Stomach (tissue), 9 donors: ENCODE data around the gene LRMDA. TPM values are rescaled to one million over a fixed set of nuclear protein-coding genes. Genes with fewer than 3 reads are reported as not detected.

Experiments
- DNase-seq, 2 donors: peaks; one replicate each; pipeline versions ENCODE4 v3.0.0 to v3.0.0-alpha.2; 2013 to 2019
- H3K27ac ChIP-seq, 5 donors: fragments of 200-600 bp in 4 of 5; sonication (generic) in 4 of 5; one replicate each; pipeline ENCODE4 v1.5.1; 2013 to 2019; ENCODE audit warnings: mild to moderate bottlenecking in 1 of 5, moderate library complexity in 1 of 5
- H3K27me3 ChIP-seq, 3 donors: fragments of 200-600 bp; sonication (generic); one replicate each; pipeline ENCODE4 v1.5.1; 2017 to 2019; ENCODE audit warnings: mixed run types in 1 of 3
- H3K36me3 ChIP-seq, 4 donors: fragments of 200-600 bp; sonication (generic); 1 replicate in 3 of 4; 2 replicates in 1 of 4; pipeline ENCODE4 v1.5.1; 2016 to 2019
- H3K4me1 ChIP-seq, 4 donors: fragments of 200-600 bp; sonication (generic); one replicate each; pipeline ENCODE4 v1.5.1; 2016 to 2019
- H3K4me3 ChIP-seq, 4 donors: fragments of 200-600 bp; sonication (generic) in 3 of 4; one replicate each; pipeline ENCODE4 v1.5.1; 2016 to 2019; ENCODE audit warnings: mild to moderate bottlenecking in 1 of 4
- H3K9me3 ChIP-seq, 4 donors: fragments of 200-600 bp; sonication (generic); one replicate each; pipeline ENCODE4 v1.5.1; 2016 to 2019
- CTCF ChIP-seq, 7 experiments: fragments of 450-650 bp in 4 of 7; fragments of 200-600 bp in 3 of 7; sonication (generic) in 3 of 7; IDR thresholded peaks; one replicate each; pipeline ENCODE4 v1.5.1; 2016 to 2019; ENCODE audit warnings: antibody characterized with exemption in 7 of 7, control low read depth in 2 of 7, mild to moderate bottlenecking in 1 of 7
- EP300 ChIP-seq: sonication (generic); formaldehyde crosslinking; IDR thresholded peaks from one replicate; pipeline ENCODE4 v1.6.1; 2017; ENCODE audit warnings: antibody characterized with exemption
- POLR2A ChIP-seq, 4 donors: fragments of 450-650 bp; IDR thresholded peaks; one replicate each; pipeline ENCODE4 v1.6.1; 2016; ENCODE audit warnings: antibody characterized with exemption in 4 of 4, control low read depth in 2 of 4, mild to moderate bottlenecking in 1 of 4, moderate library complexity in 1 of 4
- POLR2AphosphoS5 ChIP-seq, 3 donors: sonication (generic); formaldehyde crosslinking; IDR thresholded peaks; one replicate each; pipeline ENCODE4 v1.6.1; 2016; ENCODE audit warnings: antibody characterized with exemption in 3 of 3
- WGBS, 5 donors: extraction: QIAGEN DNeasy Blood & Tissue Kit in 3 of 5; methylation state at CpG; one replicate each; pipeline versions ENCODE4 v1.1.5 to v1.1.7; 2013 to 2018; 5-methylcytosine and 5-hydroxymethylcytosine counted together
- intact Hi-C: fragments of 100-400 bp; cut with DNase I; formaldehyde crosslinking; loops from one replicate; pipeline ENCODE4 v1.15.1; 2023; ENCODE audit warnings: low total_unique reads
- polyA plus RNA-seq, 3 donors: library from polyadenylated mRNA; stranded (reverse); fragments of 200-250 nt; gene quantifications; one replicate each; pipeline ENCODE4 v1.2.3, GENCODE V29; 2013
- total RNA-seq, 5 donors: library from RNA; depleted of rRNA; stranded (reverse); fragments of >200 nt; gene quantifications; one replicate each; pipeline versions ENCODE4 v1.1.0 to v1.2.3, GENCODE V29; 2014 to 2016
- donor health status: healthy with polysubstance abuse.
- donor health status: Bipolar disorder and iron deficiency.
- donor health status: healthy.

LRMDA gene
- total and polyA plus RNA-seq, 8 donors = 1.3 to 30.2 (median 13.6) TPM; not detected in 1

- H3K36me3 ChIP-seq = no peaks in the 10 kb centered on the region
- DNase-seq = peak; percentile 88 to 92
- no peaks in the 10 kb centered on the region for H3K27me3 ChIP-seq
- peaks cover 0 to 27% (median 6%) of the 10 kb centered on the region in 4 donors for H3K4me1 ChIP-seq
- TF ChIP-seq CTCF (IDR thresholded peaks at IDR 0.05) (peak in 5 of 7 experiments; percentile 62 to 80 (median 80)), EP300 (no peak)
- no peaks in the 10 kb centered on the region for H3K9me3 ChIP-seq
- intact Hi-C loops = no loop called here
- H3K27ac ChIP-seq = no peak overlapping the region
- H3K4me3 ChIP-seq = no peak overlapping the region
- WGBS, 5 donors = 28 to 35% (median 34%) methylated on average over 11 of the region's 11 CpGs
Observed at GRCh38 chr10:76547352-76547972, 1116.0 kb downstream of the LRMDA start.

GRCh38 chr10:76548716-76549115, 1117.3 kb downstream of the LRMDA start:
- intact Hi-C loops = no loop called here
- H3K4me3 ChIP-seq = no peak overlapping the region
- peaks cover 0 to 28% (median 6%) of the 10 kb centered on the region in 4 donors for H3K4me1 ChIP-seq
- H3K9me3 ChIP-seq = no peaks in the 10 kb centered on the region
- no peak for DNase-seq
- no peak overlapping the region for H3K27ac ChIP-seq
- no peaks in the 10 kb centered on the region for H3K36me3 ChIP-seq
- no peaks in the 10 kb centered on the region for H3K27me3 ChIP-seq
- 81 to 94% (median 84%) methylated on average over 1 of the region's 1 CpG for WGBS, 5 donors
- TF ChIP-seq POLR2A (IDR thresholded peaks at IDR 0.05) (no peak), CTCF (IDR thresholded peaks at IDR 0.05) (no peak), POLR2AphosphoS5 (IDR thresholded peaks at IDR 0.05) (no peak), EP300 (no peak)

DNA sequence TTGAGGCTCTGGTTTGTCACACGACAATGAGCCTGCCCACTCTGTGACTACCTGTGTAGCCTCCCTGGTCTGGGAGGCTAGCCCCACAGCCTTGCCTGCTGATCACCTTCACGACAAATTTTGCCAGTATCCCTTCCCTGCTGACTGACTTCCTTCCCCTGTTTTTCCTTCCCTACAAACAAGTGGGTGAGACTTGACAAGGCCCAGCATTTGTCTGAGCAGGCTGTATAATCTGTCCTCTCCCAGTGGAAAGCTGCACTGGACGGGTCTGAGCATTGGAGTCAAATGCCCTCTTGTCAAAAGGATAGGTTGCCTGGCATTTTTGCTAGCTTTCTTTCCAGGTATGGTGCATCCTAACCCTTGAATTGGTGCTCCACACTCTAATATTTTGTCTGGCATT, 1117.7 kb downstream of the LRMDA start:
- no peak overlapping the region for H3K4me3 ChIP-seq
- DNase-seq = no peak
- H3K27ac ChIP-seq = no peak overlapping the region
- intact Hi-C loops = no loop called here
- no peaks in the 10 kb centered on the region for H3K27me3 ChIP-seq
- H3K36me3 ChIP-seq = no peaks in the 10 kb centered on the region
- H3K9me3 ChIP-seq = no peaks in the 10 kb centered on the region
- TF ChIP-seq POLR2AphosphoS5 (IDR thresholded peaks at IDR 0.05) (no peak), CTCF (IDR thresholded peaks at IDR 0.05) (no peak), EP300 (no peak), POLR2A (IDR thresholded peaks at IDR 0.05) (no peak)
- WGBS, 5 donors = 62 to 74% (median 66%) methylated on average over 3 of the region's 3 CpGs
- H3K4me1 ChIP-seq = peaks cover 0 to 28% (median 6%) of the 10 kb centered on the region in 4 donors

DNA sequence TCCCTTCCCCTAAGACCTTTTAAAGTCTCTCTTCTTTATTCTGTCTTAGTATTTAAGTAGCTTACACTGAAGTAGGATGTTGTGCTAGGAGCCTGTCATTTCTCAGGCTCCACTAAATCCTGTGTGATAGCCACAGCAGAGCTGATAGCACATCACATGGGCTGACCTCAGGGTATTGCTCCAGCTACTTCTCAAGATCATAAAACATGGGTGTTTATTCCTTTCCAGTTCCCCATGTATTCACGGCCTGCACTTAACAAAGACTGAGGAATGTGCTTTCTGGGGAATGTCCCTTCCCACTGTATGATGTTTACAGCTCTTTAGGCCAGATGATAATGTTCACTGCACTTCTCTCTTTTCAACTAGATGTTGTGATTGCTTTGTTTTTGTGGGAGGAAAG, 1119.4 kb downstream of the LRMDA start:
- TF ChIP-seq CTCF (IDR thresholded peaks at IDR 0.05) (no peak), POLR2A (IDR thresholded peaks at IDR 0.05) (no peak), EP300 (no peak), POLR2AphosphoS5 (IDR thresholded peaks at IDR 0.05) (no peak)
- H3K36me3 ChIP-seq = no peaks in the 10 kb centered on the region
- H3K27ac ChIP-seq = no peak overlapping the region
- peak in 1 of 2 donors; percentile 36 for DNase-seq
- no peaks in the 10 kb centered on the region for H3K9me3 ChIP-seq
- intact Hi-C loops = no loop called here
- 22 to 56% (median 31%) methylated on average over 1 of the region's 1 CpG for WGBS, 5 donors
- H3K4me1 ChIP-seq = peaks cover 0 to 33% (median 6%) of the 10 kb centered on the region in 4 donors
- H3K27me3 ChIP-seq = no peaks in the 10 kb centered on the region
- H3K4me3 ChIP-seq = no peak overlapping the region
